NCI-H1105 treated with DMSO at 0.1 percent for 48 hours (cell line): ENCODE results near the gene EHD4.

Experiments
- DNase-seq: peaks from one replicate; lab custom pipeline; 2025; lab: John Stamatoyannopoulos, UW

The EHD4 gene

DNA sequence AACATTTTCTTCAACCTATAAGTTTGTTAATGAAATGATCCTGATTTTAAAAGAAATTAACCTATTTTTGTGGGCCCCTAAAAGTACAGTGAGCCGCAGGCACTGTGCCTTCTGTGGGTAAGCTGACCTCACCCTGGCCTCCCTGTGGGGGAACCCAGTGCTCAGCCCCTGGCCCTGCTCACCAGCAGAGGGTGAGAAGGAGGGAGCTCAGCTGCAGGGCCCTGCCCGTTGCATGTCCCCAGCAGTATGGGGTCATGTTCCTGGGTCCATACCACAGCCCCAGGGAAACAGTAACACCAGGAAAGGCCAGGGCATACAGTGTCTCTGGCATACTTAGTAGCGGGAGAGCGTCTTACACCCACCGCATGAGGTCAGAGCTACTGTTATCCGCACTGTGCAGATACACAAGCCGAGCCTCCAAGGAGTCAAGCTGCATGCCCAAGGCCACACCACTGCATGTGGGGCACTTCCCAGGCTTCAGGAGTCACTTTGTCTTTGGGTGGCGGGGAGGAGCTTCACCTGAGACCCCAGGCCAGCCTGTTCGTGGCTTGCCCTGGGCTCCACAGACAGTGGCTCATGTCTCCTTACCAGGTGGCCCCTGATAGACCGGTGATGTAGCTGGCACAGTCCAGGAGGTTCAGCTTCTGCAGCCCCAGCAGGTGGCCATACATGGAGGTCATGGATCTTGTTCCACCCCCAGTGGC lies 22.6 kb upstream of the EHD4 start:
- no peak for DNase-seq

DNA sequence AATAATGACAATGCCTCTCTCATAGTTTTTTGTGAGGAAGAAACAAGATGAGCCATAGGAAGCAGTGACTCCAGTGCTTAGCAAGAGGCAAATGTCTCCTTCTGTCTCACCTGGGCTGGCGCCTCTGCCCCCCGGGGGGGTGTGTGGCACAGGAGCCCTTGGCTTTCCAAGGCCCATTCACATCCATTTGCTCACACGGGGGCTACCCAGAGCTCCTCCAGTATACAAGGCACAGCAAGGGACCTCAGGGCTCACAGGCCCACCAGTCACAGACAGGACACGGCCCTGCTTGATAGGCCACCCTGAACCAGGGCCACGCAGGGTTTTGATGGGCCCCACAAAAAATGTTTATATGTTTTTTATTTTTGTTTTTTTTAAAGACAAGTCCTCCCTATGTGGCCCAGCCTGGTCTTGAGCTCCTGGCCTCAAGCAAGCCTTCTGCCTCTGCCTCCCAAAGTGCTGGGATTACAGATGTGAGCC lies 21.9 kb upstream of the EHD4 start:
- no peak for DNase-seq

DNA sequence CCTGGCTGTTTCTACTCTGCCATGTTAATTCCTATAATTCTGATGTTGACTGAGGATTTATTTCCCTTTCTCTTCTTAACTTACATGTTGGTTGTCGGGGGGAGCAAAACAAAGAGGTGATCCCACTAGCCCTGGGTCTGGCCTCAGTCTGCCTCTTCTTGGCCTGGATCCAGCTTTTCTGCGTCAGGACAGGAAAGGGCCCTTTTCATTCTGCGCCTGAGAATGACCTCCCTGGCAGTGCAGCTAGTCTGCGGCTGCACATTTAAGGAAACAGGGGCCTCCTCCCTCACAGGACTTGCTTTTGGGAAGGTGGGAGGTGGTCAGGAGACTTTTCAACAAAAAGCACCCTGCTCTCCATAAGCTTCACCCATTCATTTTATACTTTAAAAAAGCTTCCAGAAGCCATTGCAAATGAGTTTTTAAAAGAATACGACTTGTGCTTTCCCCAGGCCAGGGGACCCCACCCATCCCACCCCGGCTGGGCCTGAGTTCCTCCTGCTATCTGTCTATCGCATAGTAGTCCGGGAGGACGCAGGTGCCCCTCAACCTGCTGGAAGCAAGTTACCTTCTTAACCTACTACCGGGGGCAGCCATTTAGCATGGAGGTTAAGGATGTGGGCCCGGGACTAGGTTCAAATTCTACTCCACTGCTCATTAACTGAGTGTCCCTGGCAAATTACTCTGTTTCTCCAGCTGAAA lies 21.3 kb upstream of the EHD4 start:
- DNase-seq = no peak

DNA sequence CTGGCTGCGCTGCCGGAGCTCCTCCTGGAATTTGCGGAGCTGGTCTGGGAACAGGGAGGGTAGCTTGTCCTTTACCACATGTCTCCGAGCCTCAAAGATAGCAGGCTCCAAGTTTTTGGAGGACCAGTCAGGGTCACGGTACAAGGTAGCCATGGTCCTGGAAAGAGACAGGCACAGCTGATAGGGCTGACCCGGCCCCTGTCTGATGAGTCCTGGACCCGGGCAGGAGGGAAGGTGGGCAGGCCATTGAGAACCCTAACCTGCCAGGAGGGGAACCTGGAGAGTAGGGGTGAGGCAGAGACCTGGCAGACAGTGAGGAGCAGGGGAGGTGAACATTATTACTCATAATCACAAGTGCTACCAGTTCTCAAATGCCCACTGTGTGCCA lies 20.4 kb upstream of the EHD4 start:
- DNase-seq = no peak

DNA sequence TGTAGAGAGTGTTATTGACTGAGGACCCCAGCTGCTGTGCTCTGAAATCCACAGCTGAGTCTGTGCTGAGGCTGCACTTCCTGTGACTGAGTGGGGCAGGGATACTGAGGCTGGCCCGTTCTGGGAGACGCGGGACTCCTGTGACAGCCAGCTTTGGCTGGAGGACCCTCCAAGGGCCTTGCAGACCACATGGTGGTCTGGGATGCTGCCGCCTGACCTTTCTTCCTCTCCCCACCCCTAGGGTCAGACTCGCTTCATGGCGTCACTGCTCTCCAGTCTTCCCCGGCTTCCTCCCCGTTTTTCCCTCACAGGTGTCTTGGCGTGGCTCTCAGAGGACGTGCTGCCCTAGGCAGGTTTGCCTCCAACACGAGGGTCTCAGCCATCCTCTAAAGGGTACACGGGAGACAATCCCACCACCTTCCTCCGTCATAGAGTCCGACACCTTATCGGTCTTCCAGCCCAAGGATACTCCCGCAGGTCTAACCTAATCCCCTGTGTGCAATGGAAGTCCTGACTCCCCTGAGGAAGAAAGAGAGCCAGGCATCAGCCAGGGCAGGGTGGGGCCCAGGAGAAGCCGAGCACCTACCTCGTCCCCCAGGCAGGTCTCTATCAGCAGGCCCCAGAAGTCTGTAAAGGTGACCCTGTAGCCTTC lies 19.9 kb upstream of the EHD4 start:
- DNase-seq = no peak

DNA sequence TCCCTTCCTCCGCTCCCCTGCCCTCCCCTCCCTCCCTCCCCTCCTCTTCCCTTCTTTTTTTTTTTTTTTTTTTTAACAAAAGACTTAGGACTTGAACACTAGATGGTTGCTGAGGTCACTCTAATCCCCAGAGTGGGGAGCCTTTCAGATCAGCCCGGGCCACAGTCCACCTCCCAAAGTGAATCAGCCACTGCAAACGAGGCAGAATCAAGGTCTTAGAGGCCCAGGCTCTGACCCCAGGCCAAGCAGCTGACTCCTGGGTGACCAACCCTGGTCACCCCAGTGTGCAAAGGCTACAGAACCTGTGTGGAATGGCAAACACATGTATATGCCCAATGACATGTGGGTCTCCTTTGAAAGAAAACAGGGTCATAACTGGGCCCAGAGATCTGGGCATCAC lies 18.3 kb upstream of the EHD4 start:
- no peak for DNase-seq

DNA sequence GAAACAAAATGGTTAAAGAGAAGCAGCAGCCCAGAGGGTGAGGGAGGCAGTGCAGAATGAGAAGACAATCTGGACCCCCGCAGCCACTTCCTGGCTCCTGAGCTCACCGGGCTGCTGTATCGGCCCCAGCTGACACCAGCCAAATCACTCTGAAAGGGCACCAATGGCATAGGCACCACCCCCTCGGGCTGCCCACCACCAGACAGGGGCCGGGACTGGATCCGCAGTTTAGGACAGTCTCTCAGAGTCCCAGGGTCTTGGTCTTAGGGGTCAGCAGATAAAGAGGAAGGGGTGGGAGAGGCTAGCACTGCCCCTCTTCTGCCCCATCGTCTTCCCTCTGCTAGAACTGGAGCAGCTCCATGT lies 17.9 kb upstream of the EHD4 start:
- DNase-seq = no peak

DNA sequence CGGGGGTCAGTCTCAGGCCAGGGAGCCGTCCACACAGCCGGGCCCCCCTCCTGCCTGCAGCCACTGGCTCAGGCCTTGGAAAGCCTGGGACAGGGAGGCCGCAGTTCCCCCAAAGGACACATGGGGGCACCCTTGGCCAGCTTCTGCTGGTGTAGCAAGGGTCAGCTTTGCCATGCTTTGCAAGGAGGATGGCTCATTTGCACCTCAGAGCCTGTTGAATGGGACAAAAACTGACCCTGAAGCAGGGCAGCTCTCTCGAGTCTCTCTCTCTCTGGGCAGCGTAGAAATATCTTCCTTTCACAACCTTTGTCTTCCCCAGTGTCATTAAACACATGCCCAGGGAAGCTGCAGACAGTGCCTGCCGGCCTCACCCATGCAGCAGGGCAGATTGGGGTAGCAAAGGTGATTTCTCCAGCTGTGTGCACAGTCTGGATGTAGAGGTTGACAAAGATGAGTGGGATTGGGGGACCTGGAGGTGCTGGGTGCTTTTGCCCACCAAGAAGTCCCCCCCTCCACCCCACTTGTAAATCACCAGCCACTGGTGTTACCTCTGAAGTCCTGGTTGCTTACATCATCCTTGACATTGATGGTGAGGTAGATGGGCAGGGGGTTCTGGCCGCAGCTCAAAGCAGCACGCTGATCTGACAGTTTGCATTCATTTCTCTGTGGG lies 17.4 kb upstream of the EHD4 start:
- peak; percentile 34 for DNase-seq

DNA sequence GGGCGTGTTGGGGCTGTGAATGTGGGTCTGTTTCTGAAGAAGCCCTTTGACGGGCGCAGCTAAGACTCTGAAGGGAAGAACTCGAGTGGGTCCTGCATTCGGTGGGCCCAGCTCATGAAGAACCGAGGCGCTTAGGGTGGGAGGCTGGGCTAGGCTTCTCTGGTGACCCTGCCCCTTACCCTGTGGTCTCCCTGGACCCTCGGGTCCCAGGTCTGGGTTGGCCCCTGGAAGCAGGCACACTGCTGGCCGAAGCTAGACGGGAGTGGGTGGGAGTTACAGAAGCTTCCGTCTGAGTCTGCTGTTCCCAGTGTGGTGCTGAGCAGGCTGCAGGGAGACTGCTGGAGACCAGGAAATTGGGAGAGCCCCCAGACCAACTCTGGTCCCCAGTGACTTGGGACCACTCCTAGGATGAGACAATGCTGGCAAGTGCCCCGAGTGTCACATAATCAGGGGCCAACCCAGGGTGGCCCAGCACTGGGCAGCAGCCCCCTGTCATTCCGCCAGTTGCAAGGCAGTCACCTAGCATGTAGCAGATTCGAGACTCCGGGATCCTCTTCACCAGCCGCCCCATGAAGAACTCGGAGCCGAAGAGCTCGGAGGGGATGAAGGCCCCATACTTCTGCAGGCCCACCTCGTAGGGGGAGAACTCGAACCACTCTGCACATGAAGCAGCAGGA lies 16.7 kb upstream of the EHD4 start:
- DNase-seq = no peak

DNA sequence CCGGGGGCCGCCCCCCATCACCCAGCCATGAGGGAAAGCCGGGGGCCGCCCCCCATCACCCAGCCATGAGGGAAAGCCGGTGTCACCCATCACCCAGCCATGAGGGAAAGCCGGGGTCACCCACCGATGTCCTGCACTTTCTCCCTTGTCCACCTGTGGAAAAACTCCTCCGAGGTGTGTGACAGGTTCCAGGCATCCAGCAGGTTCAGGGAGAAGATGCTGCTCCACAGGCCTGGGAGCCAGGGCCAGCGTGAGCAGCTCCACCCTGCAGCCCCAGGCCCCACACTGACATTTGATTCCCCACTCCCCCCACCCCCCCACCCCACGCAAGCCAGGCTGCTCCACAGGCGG lies 15.5 kb upstream of the EHD4 start:
- no peak for DNase-seq

DNA sequence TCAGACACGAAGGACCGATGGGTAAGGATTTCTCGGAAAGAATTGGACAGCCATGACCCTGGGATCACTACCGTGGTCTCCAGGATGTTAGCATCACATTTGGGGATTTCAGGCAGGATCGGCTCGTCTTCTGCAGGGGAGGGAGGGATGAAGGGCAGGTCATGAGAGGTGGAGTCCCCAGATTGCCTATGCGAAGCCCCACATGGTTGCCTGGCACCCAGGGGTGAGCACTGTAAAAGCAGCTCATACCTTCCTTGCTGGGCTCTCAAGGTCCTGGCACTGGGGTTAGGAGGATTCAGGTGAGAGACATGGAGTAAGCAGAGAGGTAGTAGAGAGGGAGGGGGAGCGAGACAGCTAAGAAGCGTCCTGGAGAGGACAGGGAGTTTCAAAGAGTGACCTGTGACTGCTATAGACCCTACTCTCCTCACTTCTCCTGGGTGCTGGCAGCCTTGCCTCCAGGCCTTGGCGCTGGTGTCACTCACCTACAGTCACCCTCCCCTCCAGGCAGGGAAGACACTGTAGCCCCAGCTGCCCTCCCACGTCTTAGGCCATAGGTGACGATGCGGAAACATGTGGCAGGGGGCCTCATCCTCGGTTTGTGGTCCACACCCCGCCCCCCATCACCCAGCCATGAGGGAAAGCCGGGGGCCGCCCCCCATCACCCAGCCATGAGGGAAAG lies 15.0 kb upstream of the EHD4 start:
- no peak for DNase-seq

DNA sequence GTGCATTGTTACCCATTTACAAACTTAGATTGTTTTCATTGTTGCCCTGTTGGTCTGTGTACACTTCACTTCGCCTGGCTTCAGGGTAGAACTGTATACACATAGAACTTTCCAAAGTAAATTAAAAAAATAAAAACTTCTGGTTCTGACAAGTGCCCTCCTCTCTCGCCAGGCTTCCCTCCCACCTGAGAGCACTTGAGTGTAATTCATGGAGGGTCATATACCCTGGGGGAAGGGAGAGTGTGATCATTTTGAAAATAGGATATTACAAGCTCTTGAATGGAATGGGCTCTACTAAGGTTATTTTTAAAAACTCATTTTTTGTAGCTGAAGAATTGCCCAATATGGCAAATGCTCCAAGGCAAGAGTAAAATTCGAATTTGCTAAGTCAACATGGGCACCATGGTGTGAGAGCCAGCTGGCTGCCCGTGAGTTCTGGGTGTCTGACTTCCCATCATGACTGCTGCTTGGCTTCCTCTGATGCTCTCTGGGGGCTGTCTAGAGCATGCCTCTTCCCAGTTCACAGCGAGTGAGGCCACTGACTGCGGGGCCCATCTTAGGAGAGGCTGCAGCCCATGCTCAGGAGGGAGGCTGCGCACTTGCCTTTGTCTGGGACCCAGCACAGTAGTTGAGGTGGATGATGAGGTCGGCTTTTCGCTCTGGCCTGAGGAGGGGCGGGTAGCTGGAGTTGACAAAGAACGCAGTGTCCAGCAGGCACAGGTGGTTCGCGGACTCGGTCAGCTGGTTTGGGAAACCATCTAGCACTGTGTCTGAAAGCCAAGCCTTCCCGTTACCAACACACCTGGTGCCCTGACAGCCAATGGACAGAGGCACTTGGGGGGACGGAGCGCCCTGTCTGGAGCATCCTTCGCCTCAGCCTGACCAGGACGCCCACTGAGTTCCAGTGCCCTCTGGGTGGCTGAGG lies 13.1 kb upstream of the EHD4 start:
- no peak for DNase-seq

DNA sequence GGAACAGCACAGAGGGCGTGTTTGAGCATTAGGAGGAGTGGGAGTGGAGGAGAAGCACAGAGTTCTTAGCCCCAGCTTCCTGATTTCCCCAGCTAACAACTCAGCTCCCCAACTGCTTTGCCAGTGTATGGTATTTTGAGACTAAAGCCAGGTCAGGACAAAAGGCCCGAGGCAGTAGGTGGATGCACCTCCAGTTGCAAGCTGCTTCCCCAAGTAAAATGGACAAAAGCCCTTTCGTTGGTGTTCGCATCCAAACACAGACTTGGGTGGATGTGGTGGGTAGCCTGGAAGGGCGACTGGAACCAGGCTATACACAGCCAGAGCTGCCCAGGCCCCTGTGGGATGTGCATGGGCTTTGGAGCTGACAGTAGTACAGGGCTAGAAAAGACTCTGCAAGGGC lies 12.3 kb upstream of the EHD4 start:
- no peak for DNase-seq

DNA sequence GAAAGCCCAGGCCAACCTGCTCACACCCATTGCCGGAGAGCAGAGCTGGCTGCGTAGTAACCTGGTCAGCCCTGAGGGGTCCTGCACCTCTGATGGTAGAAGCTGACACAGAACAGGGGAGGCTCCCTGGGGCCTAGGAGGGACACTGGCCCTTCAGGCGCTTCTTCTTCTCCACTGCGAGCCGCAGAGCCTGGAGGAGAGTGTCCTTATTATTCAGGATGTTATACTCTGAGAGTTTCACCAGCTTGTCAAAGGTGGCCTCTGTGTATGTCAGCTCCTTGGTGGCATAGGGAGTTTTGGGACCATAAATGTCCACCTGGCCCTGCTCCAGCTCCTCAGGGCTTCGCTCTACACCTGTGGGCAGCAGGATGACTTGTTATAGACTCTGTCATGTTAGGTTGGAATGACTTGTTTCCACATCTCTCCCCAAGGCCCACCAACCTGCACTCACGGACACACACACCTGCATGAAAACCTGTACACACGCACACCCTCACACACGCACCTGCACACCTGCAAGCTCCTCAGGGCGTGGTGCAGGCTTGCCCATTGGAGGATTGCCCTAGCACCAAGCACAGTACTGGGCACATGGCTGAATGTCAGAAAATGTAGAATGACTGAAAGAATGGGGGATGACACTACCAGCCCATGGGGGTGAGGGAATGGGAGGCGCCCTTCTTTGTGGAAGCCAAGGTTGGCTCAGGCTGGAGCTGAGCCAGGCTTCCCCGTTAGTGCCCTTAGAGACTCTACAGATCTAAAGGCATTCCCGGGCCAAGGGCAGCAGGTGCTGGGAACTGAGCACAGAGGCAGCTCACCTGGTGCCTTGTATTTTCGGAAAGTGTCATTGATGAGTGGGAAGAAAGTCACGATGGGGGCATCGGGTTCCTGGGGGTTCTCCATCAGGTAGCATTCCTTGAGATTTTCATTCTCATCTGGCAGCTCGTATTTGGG lies 11.5 kb upstream of the EHD4 start:
- DNase-seq = no peak

DNA sequence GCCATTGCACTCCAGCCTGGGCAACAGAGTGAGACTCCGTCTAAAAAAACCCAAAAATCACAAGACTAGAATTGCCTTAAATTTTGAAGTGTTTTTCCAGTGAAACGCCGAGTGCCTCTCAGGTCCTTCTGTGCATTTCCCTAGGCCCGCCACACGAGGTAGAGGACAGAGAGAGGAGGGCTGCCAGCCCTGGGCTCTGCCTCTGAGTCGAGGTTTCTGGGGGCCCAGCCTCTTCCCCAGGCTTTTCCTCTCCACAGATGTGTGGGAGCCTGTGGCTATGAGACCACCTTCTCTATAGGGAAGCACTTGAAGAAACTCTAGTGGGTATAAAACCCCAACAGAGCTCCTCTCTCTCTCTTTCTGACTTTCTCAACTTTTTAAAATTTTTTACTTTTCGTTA lies 10.9 kb upstream of the EHD4 start:
- no peak for DNase-seq

DNA sequence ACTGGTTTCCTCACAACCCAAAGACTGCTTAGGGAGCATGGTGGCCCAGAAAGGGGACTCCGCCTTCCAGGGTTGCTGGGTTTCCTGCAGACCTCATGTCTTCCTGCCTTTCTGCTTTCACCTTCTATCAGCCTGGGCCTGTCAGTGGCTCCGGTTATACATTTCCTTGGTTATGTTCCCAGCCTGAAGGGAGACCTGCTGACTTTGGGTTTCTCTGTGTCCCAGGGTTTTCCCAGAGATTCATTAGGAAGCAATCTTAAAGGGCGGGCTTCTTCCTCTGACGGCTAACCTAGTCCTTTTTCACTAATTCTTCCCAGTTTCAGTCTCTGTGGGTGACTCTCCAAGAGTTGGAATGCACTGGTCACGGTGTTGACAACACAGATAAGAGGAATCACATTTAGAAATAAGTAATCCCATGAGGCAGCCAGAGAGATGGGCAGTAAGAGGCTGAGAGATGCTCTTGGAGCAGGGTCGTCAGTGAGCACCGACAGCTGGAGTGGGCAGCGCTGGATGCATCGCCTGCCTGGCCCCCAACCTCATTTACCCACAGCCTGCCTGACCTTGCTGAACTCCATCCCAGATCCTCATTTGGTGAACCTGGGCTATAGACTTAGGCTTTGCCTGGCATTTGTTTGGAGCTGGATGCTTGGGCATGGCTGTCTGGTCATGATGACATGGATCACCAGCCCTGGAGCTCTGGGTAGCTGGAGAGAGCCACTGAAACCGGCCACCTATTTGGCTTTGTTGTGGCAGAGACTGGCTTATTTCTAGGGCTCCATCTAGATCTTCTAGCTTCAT lies 10.0 kb upstream of the EHD4 start:
- DNase-seq = no peak

DNA sequence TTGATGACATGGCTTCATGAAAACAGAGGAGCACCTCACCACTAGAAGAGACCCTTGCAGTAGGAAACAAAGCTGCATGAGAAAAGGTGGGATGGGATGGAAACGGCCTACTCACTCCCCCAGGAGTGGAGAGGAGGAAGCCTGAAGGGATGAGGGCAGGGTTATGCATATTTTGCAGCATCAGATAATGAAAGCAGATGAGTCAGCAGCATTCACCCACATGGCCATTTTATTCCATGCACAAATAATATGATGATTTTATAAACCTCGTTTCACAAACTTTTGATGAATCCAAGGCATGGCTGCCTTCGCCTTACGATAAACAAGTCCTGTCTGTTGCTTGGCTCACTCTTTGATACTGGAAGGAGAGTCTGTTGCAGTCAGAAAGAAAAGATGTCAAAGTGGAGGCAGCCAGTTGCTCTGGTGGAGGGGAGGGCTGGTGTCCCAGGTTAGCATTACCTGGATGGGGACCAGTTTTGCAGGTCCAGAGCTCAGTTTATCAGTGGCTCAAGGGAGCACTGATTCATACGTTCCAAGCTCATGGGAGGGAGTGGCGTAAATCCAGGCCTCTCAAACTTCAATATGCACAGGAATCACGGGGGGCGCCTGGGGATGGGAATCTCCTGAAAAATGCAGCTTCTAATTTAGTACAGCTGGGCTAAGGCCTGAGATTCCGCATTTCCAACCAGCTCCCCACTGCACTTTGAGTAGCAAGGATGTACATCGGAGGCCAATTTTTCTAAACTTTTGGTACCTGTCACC lies 9.2 kb upstream of the EHD4 start:
- DNase-seq = no peak
